H1 (cell line): ENCODE measurements around the gene GPX7. TPM values are rescaled to one million over a fixed set of nuclear protein-coding genes. Genes with fewer than 3 reads are reported as not detected.

Experiments
- CTCF ChIA-PET: fragments of 300-600 bp; sonication (Branson Sonifier 250); formaldehyde crosslinking; loops from one replicate; lab custom pipeline; 2021; ENCODE audit not compliant: partially characterized antibody; lab: Charles Lee
- POLR2A ChIA-PET: fragments of 300-600 bp; sonication (Branson Sonifier 250); formaldehyde crosslinking; loops from one replicate; lab custom pipeline; 2021; ENCODE audit warnings: inconsistent platforms; ENCODE audit not compliant: partially characterized antibody; lab: Charles Lee
- DNase-seq, 2 experiments: peaks; one replicate each; pipeline versions ENCODE4 v3.0.0 to v3.0.0-alpha.2; 2010 to 2022; ENCODE audit warnings: low spot score in 2 of 2, low read depth in 1 of 2, mixed read lengths in 1 of 2
- FAIRE-seq: peaks from 2 replicates; lab custom pipeline; 2011; peaks lifted over from hg19 to GRCh38; lab: Jason Lieb, UNC
- H2AFZ ChIP-seq: 2 replicates; pipeline ENCODE4 v1.8.1; 2012; ENCODE audit warnings: low read length, inconsistent platforms
- H2AK5ac ChIP-seq: 2 replicates; pipeline ENCODE4 v1.6.1; 2013; ENCODE audit warnings: low read depth, low read length
- H2BK120ac ChIP-seq: replicated peaks from 2 replicates; pipeline ENCODE3; 2013; ENCODE audit warnings: low read depth, low read length, inconsistent platforms
- H2BK12ac ChIP-seq: 2 replicates; pipeline ENCODE4 v1.6.1; 2013; ENCODE audit warnings: low read depth, low read length
- H2BK15ac ChIP-seq: 2 replicates; pipeline ENCODE4 v1.6.1; 2013; ENCODE audit warnings: low read length
- H2BK20ac ChIP-seq: 2 replicates; pipeline ENCODE4 v1.6.1; 2013; ENCODE audit warnings: low read length
- H2BK5ac ChIP-seq: 2 replicates; pipeline ENCODE4 v1.6.1; 2013; ENCODE audit warnings: low read depth, low read length
- H3K14ac ChIP-seq: 2 replicates; pipeline ENCODE4 v1.6.1; 2013; ENCODE audit warnings: inconsistent platforms; ENCODE audit not compliant: insufficient read length
- H3K18ac ChIP-seq: 2 replicates; pipeline ENCODE4 v1.6.1; 2013; ENCODE audit warnings: low read length; ENCODE audit errors: extremely low read depth
- H3K23ac ChIP-seq: 2 replicates; pipeline ENCODE4 v1.6.1; 2013; ENCODE audit warnings: inconsistent platforms; ENCODE audit not compliant: insufficient read length
- H3K23me2 ChIP-seq: 2 replicates; pipeline ENCODE4 v1.6.1; 2013; ENCODE audit warnings: low read depth, low read length
- H3K27ac ChIP-seq: 2 replicates; pipeline ENCODE4 v1.6.1; 2011; ENCODE audit warnings: low read depth, low read length, inconsistent platforms
- H3K27me3 ChIP-seq, 4 experiments: replicated peaks in 1 of 4; 1 replicate in 1 of 4; 2 replicates in 3 of 4; pipeline versions ENCODE4 v1.6.1 to v1.8.1; 2011 to 2013; ENCODE audit warnings: low read length in 3 of 4, mild to moderate bottlenecking in 3 of 4, inconsistent platforms in 2 of 4, mixed read lengths in 2 of 4, moderate library complexity in 1 of 4; ENCODE audit not compliant: control insufficient read depth in 3 of 4, insufficient read depth in 3 of 4; ENCODE audit errors: extremely low read depth in 1 of 4
- H3K36me3 ChIP-seq, 4 experiments: 2 replicates each; pipeline versions ENCODE4 v1.6.1 to v1.8.1; 2011 to 2013; ENCODE audit warnings: mild to moderate bottlenecking in 4 of 4, low read length in 3 of 4, moderate library complexity in 2 of 4, control low read depth in 1 of 4, inconsistent platforms in 1 of 4; ENCODE audit not compliant: insufficient read depth in 4 of 4, control insufficient read depth in 2 of 4
- H3K4ac ChIP-seq: replicated peaks from 2 replicates; pipeline ENCODE3; 2013; ENCODE audit warnings: low read length, low read depth, mixed read lengths, inconsistent platforms; ENCODE audit not compliant: insufficient read length
- H3K4me1 ChIP-seq, 4 experiments: replicated peaks in 1 of 4; 1 replicate in 1 of 4; 2 replicates in 3 of 4; pipeline versions ENCODE4 v1.6.1 to v1.8.1; 2011 to 2013; ENCODE audit warnings: low read length in 3 of 4, inconsistent platforms in 2 of 4, mixed read lengths in 1 of 4; ENCODE audit not compliant: insufficient read depth in 4 of 4, control insufficient read depth in 3 of 4
- H3K4me2 ChIP-seq, 2 experiments: 2 replicates each; pipeline versions ENCODE4 v1.6.1 to v1.8.1; 2011 to 2013; ENCODE audit warnings: low read depth in 2 of 2, low read length in 2 of 2, control low read depth in 1 of 2, inconsistent platforms in 1 of 2, mild to moderate bottlenecking in 1 of 2; ENCODE audit not compliant: insufficient read depth in 1 of 2
- H3K4me3 ChIP-seq, 4 experiments: fragments of 200-600, 300-600 bp in 1 of 4; sonication (generic), shearing (Covaris generic), sonication (Bioruptor Twin) in 1 of 4; 2 replicates each; pipeline versions ENCODE4 v1.5.1 to v1.8.1; 2011 to 2016; ENCODE audit warnings: low read length in 4 of 4, low read depth in 3 of 4, control low read depth in 2 of 4, inconsistent platforms in 2 of 4, mild to moderate bottlenecking in 2 of 4, mixed read lengths in 1 of 4, moderate library complexity in 1 of 4; ENCODE audit not compliant: insufficient read depth in 2 of 4; ENCODE audit errors: extremely low read depth in 1 of 4
- H3K56ac ChIP-seq: replicated peaks from 2 replicates; pipeline ENCODE3; 2013; ENCODE audit warnings: low read depth, mild to moderate bottlenecking, mixed read lengths, low read length, inconsistent platforms; ENCODE audit not compliant: insufficient read length
- H3K79me1 ChIP-seq: 2 replicates; pipeline ENCODE4 v1.6.1; 2013; ENCODE audit warnings: low read depth, low read length, control low read depth
- H3K79me2 ChIP-seq, 2 experiments: 2 replicates each; pipeline versions ENCODE4 v1.6.1 to v1.8.1; 2012 to 2013; ENCODE audit warnings: low read length in 2 of 2, mild to moderate bottlenecking in 2 of 2, inconsistent platforms in 1 of 2; ENCODE audit not compliant: insufficient read depth in 2 of 2, control insufficient read depth in 1 of 2
- H3K9ac ChIP-seq, 4 experiments: replicated peaks in 1 of 4; 1 replicate in 1 of 4; 2 replicates in 3 of 4; pipeline versions ENCODE4 v1.6.1 to v1.8.1; 2011 to 2013; ENCODE audit warnings: low read depth in 3 of 4, low read length in 3 of 4, control low read depth in 2 of 4, mild to moderate bottlenecking in 2 of 4, moderate library complexity in 2 of 4, inconsistent platforms in 1 of 4; ENCODE audit errors: extremely low read depth in 1 of 4
- H3K9me3 ChIP-seq, 2 experiments: 2 replicates each; pipeline versions ENCODE4 v1.6.1 to v1.8.1; 2012 to 2013; ENCODE audit warnings: mild to moderate bottlenecking in 2 of 2, moderate library complexity in 2 of 2, control low read depth in 1 of 2, inconsistent platforms in 1 of 2, low read depth in 1 of 2, low read length in 1 of 2, mixed read lengths in 1 of 2; ENCODE audit not compliant: insufficient read depth in 2 of 2
- H4K20me1 ChIP-seq, 2 experiments: replicated peaks in 1 of 2; 2 replicates each; pipeline versions ENCODE3 to v1.8.1; 2011 to 2013; ENCODE audit warnings: inconsistent platforms in 2 of 2, low read length in 2 of 2, mild to moderate bottlenecking in 1 of 2; ENCODE audit not compliant: insufficient read depth in 2 of 2, control insufficient read depth in 1 of 2
- H4K5ac ChIP-seq: 2 replicates; pipeline ENCODE4 v1.6.1; 2013; ENCODE audit warnings: low read length, low read depth, mixed read lengths, inconsistent platforms; ENCODE audit not compliant: insufficient read length
- H4K8ac ChIP-seq: 2 replicates; pipeline ENCODE4 v1.8.0; 2013; ENCODE audit warnings: mild to moderate bottlenecking, moderate library complexity, low read length, inconsistent platforms; ENCODE audit not compliant: insufficient read depth; ENCODE audit errors: extremely low read depth
- H4K91ac ChIP-seq: replicated peaks from 2 replicates; pipeline ENCODE3; 2013; ENCODE audit warnings: low read length, mixed read lengths, inconsistent platforms; ENCODE audit not compliant: insufficient read length
- CREB1 ChIP-seq: IDR thresholded peaks from 2 replicates; pipeline ENCODE4 v1.6.1; 2012; ENCODE audit warnings: inconsistent platforms
- CTBP2 ChIP-seq: IDR thresholded peaks from 2 replicates; pipeline ENCODE4 v1.7.0; 2011; ENCODE audit warnings: borderline replicate concordance, mild to moderate bottlenecking, moderate library complexity, mixed read lengths, low read length; ENCODE audit not compliant: insufficient read depth, insufficient read length
- WGBS, 2 experiments: shearing (Covaris generic) in 1 of 2; methylation state at CpG; one replicate each; pipeline versions ENCODE4 v1.1.6 to v1.1.7; 2013 to 2015; ENCODE audit warnings: low lambda C conversion rate in 2 of 2, mixed read lengths in 2 of 2, inconsistent platforms in 1 of 2, low coverage in 1 of 2, missing lambda C conversion rate in 1 of 2; ENCODE audit not compliant: insufficient replicate concordance in 2 of 2, insufficient coverage in 1 of 2, insufficient read length in 1 of 2; ENCODE audit errors: extremely low coverage in 1 of 2, missing lambda C conversion rate in 1 of 2; 5-methylcytosine and 5-hydroxymethylcytosine counted together
- polyA plus RNA-seq, 7 experiments: library from polyadenylated mRNA; depleted of rRNA in 3 of 7; stranded (reverse) in 5 of 7; unstranded in 2 of 7; fragments of >200 nt in 5 of 7; fragments of 200-250 nt in 2 of 7; gene quantifications; 1 replicate in 5 of 7; 2 replicates in 1 of 7; 4 replicates in 1 of 7; pipeline versions ENCODE4 v1.2.1 to v1.2.3, GENCODE V29; 2011 to 2013; ENCODE audit warnings: missing spikeins in 2 of 7, mixed read lengths in 2 of 7
- total RNA-seq: library from RNA; stranded (reverse); fragmentation: NEBNext Ultra II Directional; extraction: Animal tissue kit (Norgen Biotek cat#: 25700); gene quantifications from 2 replicates; pipeline ENCODE4 v1.2.1, GENCODE V29; 2021

Gene GPX7
- total and polyA plus RNA-seq, 2 of the 8 experiments (the other 6 are each of a cell fraction or from before 2014, with no cell fraction given): 13.0 to 37.5 TPM

DNA sequence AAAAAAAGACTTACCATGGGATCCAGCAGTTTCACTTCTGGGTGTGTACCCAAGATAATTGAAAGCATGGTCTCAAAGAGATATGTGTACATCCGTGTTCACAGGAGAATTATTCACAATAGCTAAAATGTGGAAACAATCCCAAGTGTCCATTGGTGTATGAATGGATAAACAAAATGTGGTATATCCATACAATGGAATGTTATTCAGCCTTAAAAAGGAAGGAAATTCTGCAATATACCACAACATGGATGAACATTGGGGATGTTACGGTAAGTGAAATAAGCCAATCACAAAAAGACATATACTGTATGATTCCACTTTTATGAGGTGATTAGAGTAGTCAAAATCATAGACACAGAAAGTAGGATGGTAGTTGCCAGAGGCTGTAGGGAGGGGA, 42.3 kb upstream of the GPX7 start:
- H2BK120ac ChIP-seq: no peak overlapping the region
- no peaks in the 10 kb centered on the region for H4K20me1 ChIP-seq
- H4K5ac ChIP-seq: no peak overlapping the region
- no peaks in the 10 kb centered on the region for H3K9me3 ChIP-seq
- no peak overlapping the region for H3K23ac ChIP-seq
- H3K23me2 ChIP-seq: peaks cover 2% of the 10 kb centered on the region; the same call in 1 of the 2 replicates
- 79% methylated on average over 2 of the region's 2 CpGs; no CpG with 5 or more reads in 1 of the 2 experiments for WGBS, 2 experiments
- no peak overlapping the region for H2BK20ac ChIP-seq
- no peak overlapping the region for H3K56ac ChIP-seq
- H2BK12ac ChIP-seq: no peak overlapping the region
- no peaks in the 10 kb centered on the region for H3K79me2 ChIP-seq
- FAIRE-seq: no peak
- no peak overlapping the region for H2BK15ac ChIP-seq
- ChIA-PET CTCF (no interaction called here), POLR2A (no interaction called here)
- no peak overlapping the region for H3K4me2 ChIP-seq
- H3K27me3 ChIP-seq: no peaks in the 10 kb centered on the region
- H3K4me3 ChIP-seq: no peak overlapping the region
- H3K18ac ChIP-seq: no peak overlapping the region
- H3K9ac ChIP-seq: no peak overlapping the region
- H4K8ac ChIP-seq: no peak overlapping the region; the same call in 1 of the 2 replicates
- no peak for DNase-seq
- H3K36me3 ChIP-seq: no peaks in the 10 kb centered on the region
- H3K4ac ChIP-seq: no peak overlapping the region
- peaks cover 0 to 3% (median under 1%) of the 10 kb centered on the region in 4 experiments; a peak in 5 of 7 replicates for H3K4me1 ChIP-seq
- H2AK5ac ChIP-seq: no peak overlapping the region
- H3K14ac ChIP-seq: no peak overlapping the region
- no peak overlapping the region for H3K27ac ChIP-seq
- no peak overlapping the region for H2AFZ ChIP-seq
- no peak overlapping the region for H4K91ac ChIP-seq
- H3K79me1 ChIP-seq: no peaks in the 10 kb centered on the region
- H2BK5ac ChIP-seq: no peak overlapping the region
- TF ChIP-seq CTBP2: no peak
- TF ChIP-seq CREB1: no peak
